ENCODE results near the gene SUPV3L1.
"Not testable (repeated sequence)": the region's sequence is repeated elsewhere in the genome, so short reads cannot be mapped to it uniquely, and the experiment has no call there.

SUPV3L1 gene

GRCh38 chr10:69141304-69141703, 38.7 kb upstream of the SUPV3L1 start:
- Histone ChIP-seq H3K36me3 (ENCODE audit: control insufficient read depth, low read length) (peaks cover 4% of the 10 kb centered on the region; the same call in 1 of the 2 replicates), H3K9me2 (replicated peaks; ENCODE audit: control insufficient read depth, low read length) (no peaks in the 10 kb centered on the region), H3F3A (ENCODE audit: control insufficient read depth, insufficient read depth) (no peaks in the 10 kb centered on the region), H3K9me3 (ENCODE audit: control insufficient read depth, insufficient read depth, low read length) (no peaks in the 10 kb centered on the region), H3K4me2 (ENCODE audit: low read length) (no peak overlapping the region), H3K27me3 (ENCODE audit: control insufficient read depth, low read length) (no peaks in the 10 kb centered on the region), H3K4me3 (ENCODE audit: low read length) (no peak overlapping the region), H4K20me1 (ENCODE audit: control insufficient read depth, insufficient read depth, low read depth, low read length) (no peaks in the 10 kb centered on the region), H3K27ac (ENCODE audit: low read depth, low read length) (no peak overlapping the region), H3K4me1 (ENCODE audit: control insufficient read depth, low read length) (no peaks in the 10 kb centered on the region), H3K79me2 (ENCODE audit: control insufficient read depth, low read length) (peaks cover 33% of the 10 kb centered on the region)
- no peak for TF ChIP-seq EZH2phosphoT487 (IDR thresholded peaks at IDR 0.05; ENCODE audit: borderline replicate concordance, low read length)
- no peak for TF ChIP-seq CTCF (IDR thresholded peaks at IDR 0.05; ENCODE audit: low read depth, low read length, poor library complexity, severe bottlenecking)

- not testable (repeated sequence) for H3K9me2 ChIP-seq (replicated peaks; ENCODE audit: control insufficient read depth, low read length); H3K4me3 ChIP-seq (ENCODE audit: low read length); H3K4me1 ChIP-seq (ENCODE audit: control insufficient read depth, low read length); H3F3A ChIP-seq (ENCODE audit: control insufficient read depth, insufficient read depth); H3K4me2 ChIP-seq (ENCODE audit: low read length); H3K27ac ChIP-seq (ENCODE audit: low read depth, low read length); H4K20me1 ChIP-seq (ENCODE audit: control insufficient read depth, insufficient read depth, low read depth, low read length); H3K9me3 ChIP-seq (ENCODE audit: control insufficient read depth, insufficient read depth, low read length); H3K36me3 ChIP-seq (ENCODE audit: control insufficient read depth, low read length); H3K27me3 ChIP-seq (ENCODE audit: control insufficient read depth, low read length)
- H3K79me2 ChIP-seq (ENCODE audit: control insufficient read depth, low read length) = peaks cover 38% of the 10 kb centered on the region
Measured at GRCh38 chr10:69142074-69142473, 38.0 kb upstream of the SUPV3L1 start.

- Histone ChIP-seq H3K79me2 (ENCODE audit: control insufficient read depth, low read length) (peaks cover 44% of the 10 kb centered on the region), H3K36me3 (ENCODE audit: control insufficient read depth, low read length) (no peaks in the 10 kb centered on the region)
- TF ChIP-seq CTCF (IDR thresholded peaks at IDR 0.05; ENCODE audit: low read depth, low read length, poor library complexity, severe bottlenecking) (no peak), EZH2phosphoT487 (IDR thresholded peaks at IDR 0.05; ENCODE audit: borderline replicate concordance, low read length) (no peak)
Measured at GRCh38 chr10:69142983-69143382, 37.1 kb upstream of the SUPV3L1 start.

GRCh38 chr10:69145329-69145728, 34.7 kb upstream of the SUPV3L1 start:
- Histone ChIP-seq H3K4me3 (ENCODE audit: low read length) (no peak overlapping the region), H3K79me2 (ENCODE audit: control insufficient read depth, low read length) (peaks cover 50% of the 10 kb centered on the region), H3K36me3 (ENCODE audit: control insufficient read depth, low read length) (no peaks in the 10 kb centered on the region), H3K9me2 (replicated peaks; ENCODE audit: control insufficient read depth, low read length) (no peaks in the 10 kb centered on the region), H3F3A (ENCODE audit: control insufficient read depth, insufficient read depth) (no peaks in the 10 kb centered on the region), H3K4me2 (ENCODE audit: low read length) (no peak overlapping the region), H3K27ac (ENCODE audit: low read depth, low read length) (no peak overlapping the region), H3K9me3 (ENCODE audit: control insufficient read depth, insufficient read depth, low read length) (no peaks in the 10 kb centered on the region), H3K4me1 (ENCODE audit: control insufficient read depth, low read length) (no peaks in the 10 kb centered on the region; the same call in 1 of the 2 replicates), H3K27me3 (ENCODE audit: control insufficient read depth, low read length) (no peaks in the 10 kb centered on the region), H4K20me1 (ENCODE audit: control insufficient read depth, insufficient read depth, low read depth, low read length) (peaks cover 3% of the 10 kb centered on the region; the same call in 1 of the 2 replicates)
- TF ChIP-seq EZH2phosphoT487 (IDR thresholded peaks at IDR 0.05; ENCODE audit: borderline replicate concordance, low read length) (no peak), CTCF (IDR thresholded peaks at IDR 0.05; ENCODE audit: low read depth, low read length, poor library complexity, severe bottlenecking) (no peak)

More at GRCh38 chr10:69142983-69143382, 37.1 kb upstream of the SUPV3L1 start:
- Histone ChIP-seq H3K27ac (ENCODE audit: low read depth, low read length) (no peak overlapping the region), H4K20me1 (ENCODE audit: control insufficient read depth, insufficient read depth, low read depth, low read length) (peaks cover 3% of the 10 kb centered on the region; the same call in 1 of the 2 replicates), H3K4me3 (ENCODE audit: low read length) (no peak overlapping the region), H3K4me2 (ENCODE audit: low read length) (no peak overlapping the region), H3K9me3 (ENCODE audit: control insufficient read depth, insufficient read depth, low read length) (no peaks in the 10 kb centered on the region), H3K27me3 (ENCODE audit: control insufficient read depth, low read length) (no peaks in the 10 kb centered on the region), H3F3A (ENCODE audit: control insufficient read depth, insufficient read depth) (no peaks in the 10 kb centered on the region), H3K9me2 (replicated peaks; ENCODE audit: control insufficient read depth, low read length) (no peaks in the 10 kb centered on the region), H3K4me1 (ENCODE audit: control insufficient read depth, low read length) (no peaks in the 10 kb centered on the region; the same call in 1 of the 2 replicates)
